IPS-NIHi11 (cell line): ENCODE measurements around the gene BEGAIN.

Experiments used
- DNase-seq: peaks from one replicate; pipeline ENCODE4 v3.0.0; 2012; ENCODE audit warnings: mixed read lengths, low spot score

The BEGAIN gene, protein sequence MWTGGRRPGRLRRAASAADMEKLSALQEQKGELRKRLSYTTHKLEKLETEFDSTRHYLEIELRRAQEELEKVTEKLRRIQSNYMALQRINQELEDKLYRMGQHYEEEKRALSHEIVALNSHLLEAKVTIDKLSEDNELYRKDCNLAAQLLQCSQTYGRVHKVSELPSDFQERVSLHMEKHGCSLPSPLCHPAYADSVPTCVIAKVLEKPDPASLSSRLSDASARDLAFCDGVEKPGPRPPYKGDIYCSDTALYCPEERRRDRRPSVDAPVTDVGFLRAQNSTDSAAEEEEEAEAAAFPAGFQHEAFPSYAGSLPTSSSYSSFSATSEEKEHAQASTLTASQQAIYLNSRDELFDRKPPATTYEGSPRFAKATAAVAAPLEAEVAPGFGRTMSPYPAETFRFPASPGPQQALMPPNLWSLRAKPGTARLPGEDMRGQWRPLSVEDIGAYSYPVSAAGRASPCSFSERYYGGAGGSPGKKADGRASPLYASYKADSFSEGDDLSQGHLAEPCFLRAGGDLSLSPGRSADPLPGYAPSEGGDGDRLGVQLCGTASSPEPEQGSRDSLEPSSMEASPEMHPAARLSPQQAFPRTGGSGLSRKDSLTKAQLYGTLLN

GRCh38 chr14:100587086-100587762, at the start of gene BEGAIN:
TSS of gene BEGAIN (minus strand) at chr14:100587417. CDS start at chr14:100587290, 127 bp downstream.
- DNase-seq, result peak; percentile 91

DNA sequence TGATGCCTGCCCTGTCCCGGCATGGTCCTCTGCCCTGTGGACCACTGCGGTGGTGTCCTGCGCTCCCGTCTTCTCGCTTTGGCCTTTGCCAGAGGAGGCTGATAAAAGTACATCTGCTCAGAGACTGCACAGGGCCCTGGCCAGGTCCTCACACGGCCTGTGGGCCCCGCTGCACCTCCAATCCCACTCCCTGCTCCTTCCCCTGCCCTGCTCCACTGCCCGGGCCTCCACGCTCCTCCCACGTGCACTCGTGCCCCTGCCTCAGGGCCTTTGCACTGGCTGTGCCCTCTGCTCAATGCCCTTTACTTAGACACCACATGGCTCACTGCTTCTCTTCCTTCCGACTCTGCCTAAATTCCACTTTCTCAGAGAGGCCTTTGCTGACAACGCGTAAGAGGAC, 49.3 kb upstream of the BEGAIN start:
- DNase-seq, result no peak

DNA sequence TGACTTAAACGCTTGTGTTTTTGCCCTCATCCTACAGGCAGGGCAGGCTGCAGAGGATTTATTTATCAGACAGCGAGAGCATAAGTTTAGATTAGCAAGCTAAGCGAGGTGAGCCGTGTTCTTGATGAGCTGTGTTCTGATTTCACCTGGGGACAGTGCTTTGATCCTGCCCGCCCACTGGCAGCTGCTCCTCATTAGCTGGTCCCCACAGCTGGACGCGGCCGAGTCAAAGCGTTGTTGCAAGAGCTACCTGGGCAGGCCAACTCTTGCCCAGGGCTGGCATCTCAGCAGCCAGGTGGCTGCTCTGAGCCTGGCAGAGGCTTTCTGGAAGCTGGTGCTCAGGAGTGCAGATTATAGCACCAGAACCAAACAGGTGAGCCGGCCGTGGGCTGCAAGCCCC, 46.8 kb upstream of the BEGAIN start:
- no peak for DNase-seq

DNA sequence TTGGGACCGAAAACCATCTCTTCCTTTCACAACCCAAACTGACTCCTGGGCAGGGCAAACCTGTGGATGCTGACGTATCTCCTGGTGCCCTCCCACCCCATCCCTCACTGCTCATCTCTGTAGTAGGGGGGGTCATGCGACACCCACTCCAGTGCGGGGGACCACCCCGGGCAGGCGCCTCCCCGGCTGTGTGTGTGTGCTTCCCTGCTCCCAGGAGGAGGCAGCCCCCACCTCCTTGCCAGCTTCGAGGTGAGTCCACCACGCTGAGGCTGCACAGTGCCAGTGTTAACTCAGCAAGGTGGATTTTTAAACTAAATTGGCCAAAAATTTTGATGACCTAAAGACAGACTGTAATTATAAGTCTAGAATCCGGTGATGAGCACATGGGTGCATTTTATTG, 46.2 kb upstream of the BEGAIN start:
- DNase-seq, result no peak

- no peak for DNase-seq
Measured at GRCh38 chr14:100629696-100630095, 42.5 kb upstream of the BEGAIN start.

DNA sequence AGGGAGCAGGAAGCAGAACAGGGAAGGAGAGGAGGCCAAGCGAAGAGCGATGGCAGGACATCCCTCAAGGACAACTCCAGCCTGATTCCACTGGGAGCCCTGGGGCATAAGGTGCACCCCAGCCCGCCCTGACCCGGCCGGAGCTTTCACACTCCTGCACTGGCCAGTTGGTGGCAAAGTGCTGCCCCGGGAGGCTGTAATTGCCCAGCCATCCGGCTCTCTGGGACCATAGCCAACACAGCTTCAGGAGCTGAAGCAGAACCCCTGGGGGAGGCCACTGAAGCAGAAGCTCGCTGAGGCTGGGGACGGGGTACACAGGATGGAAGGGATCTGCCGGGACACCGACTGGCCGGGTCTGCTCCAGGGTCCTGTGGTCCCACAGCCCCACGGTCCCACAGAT, 41.9 kb upstream of the BEGAIN start:
- no peak for DNase-seq

DNA sequence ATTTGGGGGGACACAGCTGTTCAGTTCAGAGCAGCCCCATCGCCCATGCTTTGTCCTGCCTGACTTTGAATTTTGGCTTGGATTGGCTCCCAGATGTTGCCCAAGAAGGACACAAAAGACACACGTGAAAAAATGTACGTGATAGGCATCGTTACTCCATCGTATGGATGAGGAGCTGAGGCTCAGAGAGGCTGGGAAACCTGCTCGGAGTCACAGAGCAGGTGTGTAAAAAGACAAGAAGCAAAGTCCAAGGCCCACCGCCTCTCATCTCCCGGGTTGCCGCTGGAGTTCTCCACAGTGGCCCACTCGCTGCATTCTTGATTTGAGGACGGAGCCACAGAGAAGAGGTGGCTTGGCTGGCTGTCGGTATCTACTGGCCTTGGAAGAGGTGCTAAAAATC, 41.0 kb upstream of the BEGAIN start:
- no peak for DNase-seq

DNA sequence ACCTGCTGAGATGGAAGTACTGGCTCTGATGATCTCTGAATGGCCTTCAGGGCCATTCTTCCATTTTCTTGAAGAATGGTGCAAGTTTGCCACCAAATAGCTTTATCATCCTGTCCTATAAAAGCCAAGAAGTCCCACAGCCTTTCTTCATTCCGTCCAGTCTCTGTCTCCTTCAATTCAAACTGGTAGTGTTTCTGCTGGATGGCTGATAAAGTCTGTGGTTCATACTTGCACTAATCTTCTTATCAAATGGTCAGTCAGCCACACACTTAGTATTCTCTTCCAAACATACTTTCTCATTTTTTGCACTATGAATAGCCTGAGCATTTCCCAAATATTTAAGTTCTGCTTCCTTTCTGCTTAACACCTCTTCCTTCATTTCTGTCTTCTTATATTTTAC, 39.4 kb upstream of the BEGAIN start:
- DNase-seq, result no peak

DNA sequence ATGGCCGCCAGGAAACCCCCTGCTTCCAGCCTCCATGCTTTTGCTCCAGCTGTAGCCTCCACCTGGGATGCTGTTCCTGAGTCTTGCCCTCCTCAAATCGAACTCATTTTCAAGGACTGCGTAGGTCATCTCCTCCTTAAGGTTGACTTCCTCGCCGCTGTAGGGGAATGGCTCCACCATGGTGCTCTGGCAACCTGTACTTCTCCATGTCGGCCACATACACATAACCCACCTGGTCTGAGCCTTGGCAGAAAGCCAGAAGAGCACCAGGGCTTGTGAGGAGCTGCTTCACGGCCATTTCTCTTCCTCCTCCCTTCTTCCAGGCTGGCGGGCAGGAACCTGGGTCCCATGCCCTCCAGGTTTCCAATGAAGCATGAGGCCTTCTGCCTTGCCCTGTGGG, 36.7 kb upstream of the BEGAIN start:
- no peak for DNase-seq

DNA sequence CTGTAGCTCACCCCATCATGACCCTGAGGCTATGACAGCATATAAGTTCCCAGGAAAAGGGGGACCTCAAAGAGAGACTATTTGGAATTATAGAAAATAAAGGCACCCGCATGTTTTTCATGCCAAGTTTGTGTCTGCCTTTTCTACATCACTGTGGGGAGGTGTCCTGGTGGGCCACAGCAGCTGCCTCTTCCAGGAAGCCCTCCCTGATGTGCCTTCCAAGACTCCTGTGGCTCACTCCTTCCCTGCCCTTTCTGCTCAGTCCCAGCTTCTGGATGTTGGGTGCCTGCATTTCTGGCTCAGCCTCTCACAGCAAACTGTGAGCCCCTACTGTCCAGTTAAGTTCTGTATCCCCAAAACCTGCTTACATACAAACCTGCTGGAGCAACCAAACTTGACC, 36.3 kb upstream of the BEGAIN start:
- no peak for DNase-seq

DNA sequence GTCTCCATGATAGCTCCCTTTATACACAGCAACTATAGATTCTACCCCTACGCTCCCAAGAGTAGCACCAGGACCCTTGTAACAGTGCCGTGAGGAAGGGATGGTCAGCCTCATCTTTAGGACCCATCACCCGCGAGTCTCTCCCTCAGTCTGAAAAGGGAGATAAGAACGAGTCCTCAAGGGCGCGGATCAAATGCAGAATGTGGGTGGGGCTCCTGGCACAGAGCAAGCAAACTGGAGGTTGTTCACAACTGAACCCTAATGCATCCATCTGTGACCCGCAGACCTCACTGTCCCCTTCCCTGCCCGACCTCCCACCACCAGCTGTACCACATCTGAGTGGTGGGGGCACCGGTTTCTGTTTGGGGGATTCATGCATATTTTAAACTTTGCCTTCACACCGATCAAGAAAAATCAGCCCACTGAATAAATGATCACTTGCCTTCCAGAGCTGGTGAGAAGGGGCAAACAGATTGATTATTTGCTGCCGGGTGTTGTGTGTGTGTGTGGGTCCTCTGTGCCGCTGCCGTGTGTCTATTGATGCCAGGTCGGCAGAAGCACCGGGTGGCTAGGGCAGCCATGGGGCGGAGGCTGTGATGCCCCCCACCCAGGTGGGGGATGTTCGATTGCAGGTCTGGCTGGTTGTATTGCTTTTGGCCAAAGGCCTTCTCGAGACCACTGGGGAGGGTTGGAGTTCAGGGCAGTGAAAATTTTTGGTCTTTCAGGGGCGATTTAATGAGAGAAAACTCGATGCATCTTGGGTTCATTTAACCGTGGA, 35.7 kb upstream of the BEGAIN start:
- DNase-seq, result no peak

DNA sequence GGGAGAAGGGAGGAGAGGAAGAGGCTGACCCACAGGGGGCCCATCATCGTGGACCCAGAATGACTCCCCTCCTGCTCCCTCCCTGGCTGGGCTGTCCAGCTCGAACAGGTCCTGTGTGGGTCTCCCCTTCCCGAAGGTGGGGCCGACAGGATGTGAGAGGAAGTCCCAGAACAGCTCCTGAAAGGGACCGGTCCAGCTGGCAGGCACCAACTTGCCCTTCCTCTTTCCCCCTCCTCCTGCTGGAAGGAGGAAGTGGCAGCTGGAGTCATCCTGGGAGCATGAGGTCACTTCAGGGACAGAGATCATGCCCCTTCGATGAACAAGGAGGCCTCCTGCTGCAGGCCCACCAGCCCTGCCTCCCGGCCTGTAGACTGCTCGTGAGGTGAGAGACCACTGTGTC, 35.0 kb upstream of the BEGAIN start:
- no peak for DNase-seq

GRCh38 chr14:100621806-100622205, 34.6 kb upstream of the BEGAIN start:
- peak; percentile 81 for DNase-seq

DNA sequence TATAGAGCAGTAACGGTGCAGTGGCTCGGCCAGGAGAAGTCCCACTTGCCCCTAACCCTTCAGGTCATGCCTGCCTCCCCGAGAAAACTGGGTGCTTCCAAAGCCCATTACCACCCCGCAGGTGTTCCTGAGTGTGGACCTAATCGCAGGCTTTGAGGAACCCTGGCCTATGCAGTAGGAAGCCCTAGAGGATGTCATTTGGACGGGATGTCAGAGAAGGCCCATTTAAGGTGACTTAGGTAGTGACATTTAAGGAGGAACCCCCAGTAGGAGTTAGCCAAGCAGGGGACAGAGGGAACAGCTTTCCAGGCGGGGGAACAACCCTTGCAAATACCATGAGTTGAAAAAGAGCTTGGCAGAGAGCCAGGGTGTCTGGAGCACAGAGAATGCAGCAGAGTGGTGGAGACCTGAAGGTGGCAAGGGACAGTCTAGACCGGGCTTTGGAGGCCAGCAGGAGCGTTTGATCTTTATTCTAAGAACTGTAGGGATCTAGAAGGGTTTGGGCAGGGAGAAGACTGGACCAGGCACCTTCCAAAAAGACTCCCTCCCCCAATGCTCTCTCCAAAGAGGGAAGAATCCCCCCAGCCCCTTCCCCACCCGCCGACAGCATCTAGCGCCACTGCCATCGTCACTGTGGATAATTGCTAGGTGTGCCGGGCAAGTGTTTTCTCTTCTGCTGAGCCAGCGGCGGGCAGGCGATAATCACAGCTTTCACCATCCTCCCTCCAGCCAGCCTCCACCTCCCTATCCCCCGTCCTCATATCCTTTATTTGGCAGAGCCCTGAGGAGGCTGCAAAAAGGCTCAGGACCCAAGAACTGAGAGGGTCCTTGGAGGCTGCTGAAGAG, 33.3 kb upstream of the BEGAIN start:
- DNase-seq, result no peak

DNA sequence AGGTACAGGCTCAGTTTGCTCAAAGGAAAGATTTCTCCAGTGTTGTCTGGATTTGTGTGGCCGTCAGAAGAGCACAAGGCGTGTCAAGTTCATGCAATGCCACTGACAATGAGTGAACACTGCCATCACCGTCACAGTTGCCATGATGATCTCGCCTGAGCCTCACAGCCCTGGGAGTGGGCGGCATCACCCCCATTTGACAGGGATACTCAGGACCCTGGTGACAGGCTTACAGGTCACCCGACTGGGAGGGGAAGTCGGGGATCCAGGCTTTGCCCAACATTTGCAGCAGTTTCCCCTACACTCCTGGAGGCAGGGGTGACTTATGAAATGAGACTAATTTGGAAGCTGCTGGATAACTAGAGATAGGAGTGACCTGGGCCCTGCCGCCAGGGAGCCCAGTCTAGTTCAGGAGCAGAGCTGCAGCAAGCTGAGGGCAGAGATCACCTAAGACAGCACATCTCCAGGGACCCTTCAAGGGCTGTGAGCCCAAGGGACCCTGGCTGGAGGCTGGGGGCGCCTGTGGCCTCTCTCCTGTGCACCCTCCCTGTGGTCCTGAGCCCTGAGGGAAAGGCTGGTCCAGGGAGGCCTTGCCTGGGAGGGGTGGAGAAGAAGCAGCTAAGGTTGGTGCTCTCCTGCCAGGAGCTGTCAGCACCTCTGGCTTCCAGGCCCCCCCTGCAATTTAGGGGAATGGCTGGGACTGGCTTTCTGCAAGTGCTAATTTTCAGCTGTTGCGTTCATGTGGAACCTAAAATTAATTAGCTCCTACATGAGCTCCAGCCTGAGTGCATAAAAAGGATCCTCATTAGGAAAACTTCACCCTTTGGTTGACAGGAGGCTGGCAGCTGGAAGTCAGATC, 32.4 kb upstream of the BEGAIN start:
- no peak for DNase-seq

DNA sequence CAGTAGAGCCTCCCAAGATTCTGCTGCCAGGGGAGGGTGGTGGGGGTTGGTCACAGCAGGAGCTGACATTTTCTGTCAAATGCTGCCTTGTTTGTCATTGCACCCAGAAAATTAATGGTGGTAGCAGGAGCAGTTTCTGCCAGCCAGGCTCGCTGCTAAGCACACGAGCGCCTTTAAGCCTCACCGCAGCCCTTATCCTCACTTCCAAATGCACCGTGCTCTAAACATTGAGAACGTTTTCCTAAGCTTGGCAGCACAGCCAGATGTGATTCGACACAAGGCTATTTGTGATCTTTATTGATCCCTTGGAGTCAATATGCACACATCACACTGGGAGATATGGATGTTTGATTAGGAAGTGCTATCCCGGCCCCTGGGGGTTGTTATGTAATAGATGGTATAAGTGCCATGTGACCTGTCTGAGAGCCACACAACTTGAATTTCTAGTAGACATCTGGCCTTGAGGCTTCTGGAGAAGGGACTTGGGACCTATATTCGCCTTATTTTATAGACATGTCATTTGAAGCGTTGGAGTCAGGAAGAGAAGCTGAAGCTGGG, 31.6 kb upstream of the BEGAIN start:
- no peak for DNase-seq

DNA sequence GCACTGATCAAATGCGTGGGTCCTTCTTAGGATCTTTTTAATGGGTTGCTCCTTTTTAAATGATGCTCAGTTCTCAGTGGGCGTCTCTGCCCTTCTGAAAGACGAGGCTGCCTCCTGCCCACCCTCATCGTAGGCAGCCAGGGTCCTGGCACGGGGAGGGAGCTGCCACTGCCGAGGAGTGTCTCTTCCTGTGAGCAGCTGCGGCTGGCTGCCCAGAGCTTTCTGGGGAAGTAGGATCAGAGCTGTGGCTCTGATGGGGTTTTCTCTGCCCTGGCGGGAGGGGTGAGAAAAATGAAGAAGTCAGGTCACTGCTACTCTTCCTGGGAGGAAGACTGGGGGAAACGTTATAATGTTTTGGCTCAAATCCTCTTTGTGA, 31.1 kb upstream of the BEGAIN start:
- DNase-seq, result no peak

- no peak for DNase-seq
Measured at GRCh38 chr14:100617410-100618317, 30.4 kb upstream of the BEGAIN start.

GRCh38 chr14:100616854-100617409, 29.7 kb upstream of the BEGAIN start:
- no peak for DNase-seq
